Heart left ventricle (tissue), 13 donors: ENCODE measurements around the gene DRC3.
A peak's percentile ranks its signal among the peaks of the same experiment; 100 is the strongest.

Experiments used
- POLR2A ChIP-seq, 2 donors: fragments of 450-650 bp; IDR thresholded peaks; one replicate each; pipeline ENCODE4 v1.6.1; 2017; ENCODE audit warnings: antibody characterized with exemption in 2 of 2, mild to moderate bottlenecking in 2 of 2, moderate library complexity in 2 of 2
- TF ChIP-seq, protein P1 (sequence below), 12 donors: fragments of 200-600 bp; sonication (generic) in 4 of 12; IDR thresholded peaks; one replicate each; pipeline versions ENCODE4 v1.5.0 to v1.8.0; 2018 to 2022; ENCODE audit warnings: antibody characterized with exemption in 12 of 12, mild to moderate bottlenecking in 5 of 12
- donor health status: ischemic (EF 13 %, LVEDD 7.1; RV severe dilation, severe dysfunction).
- donor health status: DM: no; HTN: yes; CAD: no.
- donor health status: DM: no; HTN: no; CAD: no.
- donor health status: ischemic (EF 25% LVEDD 6.9; RV normal size, moderate dysfunction).
- donor health status: ischemic (EF 25% LVEDD 5.7; RV mildly dilated, moderate dysfunction).
- donor health status: ischemic (EF 35%, LVEDD 5.7; RV mildly dilated, moderate dysfunction).
- donor health status: nonischemic (EF 11% LVEDD 7.7; RV severe dilation, severe dysfunction).
- donor health status: DM: yes; HTN: yes; CAD: no.
- donor health status: PGD.
- donor health status: ischemic (EF 29% LVEDD 5.4; RV normal size, mild dysfunction).
- donor health status: nonischemic (EF 23%, LVEDD 6.1; RV moderate dilation, normal function).

- TF ChIP-seq, protein P1, sequence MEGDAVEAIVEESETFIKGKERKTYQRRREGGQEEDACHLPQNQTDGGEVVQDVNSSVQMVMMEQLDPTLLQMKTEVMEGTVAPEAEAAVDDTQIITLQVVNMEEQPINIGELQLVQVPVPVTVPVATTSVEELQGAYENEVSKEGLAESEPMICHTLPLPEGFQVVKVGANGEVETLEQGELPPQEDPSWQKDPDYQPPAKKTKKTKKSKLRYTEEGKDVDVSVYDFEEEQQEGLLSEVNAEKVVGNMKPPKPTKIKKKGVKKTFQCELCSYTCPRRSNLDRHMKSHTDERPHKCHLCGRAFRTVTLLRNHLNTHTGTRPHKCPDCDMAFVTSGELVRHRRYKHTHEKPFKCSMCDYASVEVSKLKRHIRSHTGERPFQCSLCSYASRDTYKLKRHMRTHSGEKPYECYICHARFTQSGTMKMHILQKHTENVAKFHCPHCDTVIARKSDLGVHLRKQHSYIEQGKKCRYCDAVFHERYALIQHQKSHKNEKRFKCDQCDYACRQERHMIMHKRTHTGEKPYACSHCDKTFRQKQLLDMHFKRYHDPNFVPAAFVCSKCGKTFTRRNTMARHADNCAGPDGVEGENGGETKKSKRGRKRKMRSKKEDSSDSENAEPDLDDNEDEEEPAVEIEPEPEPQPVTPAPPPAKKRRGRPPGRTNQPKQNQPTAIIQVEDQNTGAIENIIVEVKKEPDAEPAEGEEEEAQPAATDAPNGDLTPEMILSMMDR (IDR thresholded peaks at IDR 0.05) = peak in 7 of 12 donors; percentile 18 to 44 (median 24)
- no peak for TF ChIP-seq POLR2A (IDR thresholded peaks at IDR 0.05)
Measured at GRCh38 chr17:18043491-18043890, 70.8 kb downstream of the DRC3 start.
